HG02973 (cell line): ENCODE measurements around the gene CAMTA1.

ENCODE experiments used
- ATAC-seq: cut with Tn5 transposase; IDR thresholded peaks from one replicate; pipeline ENCODE4 v1.9.1; 2021; ENCODE audit warnings: moderate library complexity; ENCODE audit not compliant: unreplicated experiment

The CAMTA1 gene

GRCh38 chr1:7555391-7556185 is 770.3 kb downstream of the CAMTA1 start:
- ATAC-seq, result no peak

GRCh38 chr1:7557301-7557891 is 772.1 kb downstream of the CAMTA1 start:
- no peak for ATAC-seq

GRCh38 chr1:7558041-7558461 is 772.8 kb downstream of the CAMTA1 start:
- no peak for ATAC-seq

GRCh38 chr1:7558481-7558880 is 773.2 kb downstream of the CAMTA1 start:
- no peak for ATAC-seq

GRCh38 chr1:7558921-7559869 is 773.9 kb downstream of the CAMTA1 start:
- ATAC-seq, result no peak

GRCh38 chr1:7560128-7560527 is 774.9 kb downstream of the CAMTA1 start:
- no peak for ATAC-seq

- no peak for ATAC-seq
Observed at GRCh38 chr1:7560601-7561181, 775.4 kb downstream of the CAMTA1 start.

GRCh38 chr1:7561331-7561921 is 776.2 kb downstream of the CAMTA1 start:
- no peak for ATAC-seq

GRCh38 chr1:7561936-7562728 is 776.9 kb downstream of the CAMTA1 start:
- ATAC-seq, result no peak

- ATAC-seq, result no peak
Observed at GRCh38 chr1:7562729-7563605, 777.7 kb downstream of the CAMTA1 start.

- no peak for ATAC-seq
Observed at GRCh38 chr1:7564137-7564536, 778.9 kb downstream of the CAMTA1 start.

GRCh38 chr1:7565099-7565750 is 780.0 kb downstream of the CAMTA1 start:
- ATAC-seq, result no peak

- no peak for ATAC-seq
Observed at GRCh38 chr1:7566417-7567375, 781.4 kb downstream of the CAMTA1 start.

GRCh38 chr1:7567376-7567775 is 782.1 kb downstream of the CAMTA1 start:
- ATAC-seq, result no peak

- no peak for ATAC-seq
Observed at GRCh38 chr1:7568053-7568452, 782.8 kb downstream of the CAMTA1 start.

- ATAC-seq, result no peak
Observed at GRCh38 chr1:7568901-7569524, 783.8 kb downstream of the CAMTA1 start.

GRCh38 chr1:7570311-7570710 is 785.1 kb downstream of the CAMTA1 start:
- no peak for ATAC-seq
